Fibroblast of pulmonary artery (primary cell): ENCODE data around the gene RAB11FIP3.

Experiments used
- DNase-seq: peaks from one replicate; pipeline ENCODE4 v3.0.0-alpha.2; 2010; ENCODE audit warnings: low read depth
- H3K4me3 ChIP-seq: replicated peaks from 2 replicates; pipeline ENCODE4 v1.5.1; 2011; ENCODE audit warnings: low read depth, mild to moderate bottlenecking, control low read depth, low read length, moderate library complexity
- CTCF ChIP-seq: IDR thresholded peaks from 2 replicates; pipeline ENCODE4 v1.5.1; 2011; ENCODE audit warnings: mild to moderate bottlenecking, control low read depth, low read length, inconsistent platforms; ENCODE audit errors: missing control alignments

The RAB11FIP3 gene

GRCh38 chr16:400061-400591 lies 25.3 kb upstream of the RAB11FIP3 start:
- DNase-seq: no peak
- H3K4me3 ChIP-seq: peak overlapping the region; percentile 83
- no peak for TF ChIP-seq CTCF

GRCh38 chr16:401468-402348 lies 23.7 kb upstream of the RAB11FIP3 start, which contains the start of gene DECR2:
TSS of gene DECR2 (plus strand) at chr16:401885. CDS start at chr16:401964, 79 bp downstream.
- TF ChIP-seq CTCF: peak; percentile 16
- peak; percentile 92 for DNase-seq
- peak within 1 kb of the TSS; percentile 83 for H3K4me3 ChIP-seq

GRCh38 chr16:404971-405486 lies 20.4 kb upstream of the RAB11FIP3 start:
- H3K4me3 ChIP-seq: no peak overlapping the region
- no peak for TF ChIP-seq CTCF
- no peak for DNase-seq

GRCh38 chr16:405548-406506 lies 19.6 kb upstream of the RAB11FIP3 start:
- DNase-seq: no peak
- TF ChIP-seq CTCF: no peak
- H3K4me3 ChIP-seq: no peak overlapping the region

- H3K4me3 ChIP-seq: no peak overlapping the region
- DNase-seq: no peak
- no peak for TF ChIP-seq CTCF
Observed at GRCh38 chr16:407253-407652, 18.2 kb upstream of the RAB11FIP3 start.

GRCh38 chr16:410516-411178 lies 14.8 kb upstream of the RAB11FIP3 start:
- TF ChIP-seq CTCF: no peak
- DNase-seq: no peak

More at GRCh38 chr16:410516-411178, 14.8 kb upstream of the RAB11FIP3 start:
- H3K4me3 ChIP-seq: no peak overlapping the region
